IMR-90 (cell line): ENCODE measurements around the gene SLC4A9. TPM values are rescaled to one million over a fixed set of nuclear protein-coding genes. Genes with fewer than 3 reads are reported as not detected.

ENCODE experiments used
- ATAC-seq: fragments of 200-7000 bp; cut with Tn5 transposase; 2 replicates; pipeline ENCODE4 v1.9.1; 2020; ENCODE audit warnings: low read depth, mild to moderate bottlenecking, moderate library complexity
- BruUV-seq: library from RNA; stranded (reverse); fragments of 400-500 nt; replicated peaks from 2 replicates; lab custom pipeline; 2021; lab: Mats Ljungman, UMichigan
- CTCF ChIA-PET: fragments of 300-600 bp; formaldehyde crosslinking; extraction: SDS; loops from one replicate; lab custom pipeline; 2021; ENCODE audit warnings: antibody characterized with exemption; lab: Yijun Ruan, JAX
- POLR2A ChIA-PET: fragments of 300-600 bp; sonication (Branson Sonifier 250); formaldehyde crosslinking; loops from one replicate; lab custom pipeline; 2022; ENCODE audit warnings: antibody characterized with exemption; ENCODE audit not compliant: unreplicated experiment; lab: Charles Lee
- DNase-seq: peaks from one replicate; pipeline ENCODE4 v3.0.0; 2013
- H2AFZ ChIP-seq: replicated peaks from 2 replicates; pipeline ENCODE3; 2013; ENCODE audit warnings: low read length, mild to moderate bottlenecking; ENCODE audit not compliant: poor library complexity
- H2AK5ac ChIP-seq: 2 replicates; pipeline ENCODE4 v1.6.1; 2013; ENCODE audit warnings: low read depth, low read length, inconsistent platforms
- H2AK9ac ChIP-seq: replicated peaks from 2 replicates; pipeline ENCODE3; 2013; ENCODE audit warnings: mild to moderate bottlenecking, low read depth, low read length, moderate library complexity; ENCODE audit not compliant: poor library complexity
- H2BK120ac ChIP-seq: 2 replicates; pipeline ENCODE4 v1.6.1; 2013; ENCODE audit warnings: low read depth, low read length, inconsistent platforms
- H2BK15ac ChIP-seq: 3 replicates; pipeline ENCODE4 v1.6.1; 2013; ENCODE audit warnings: low read depth, low read length, inconsistent platforms
- H2BK20ac ChIP-seq: 2 replicates; pipeline ENCODE4 v1.6.1; 2013; ENCODE audit warnings: low read depth, mild to moderate bottlenecking, inconsistent platforms, low read length, moderate library complexity
- H2BK5ac ChIP-seq: 2 replicates; pipeline ENCODE4 v1.6.1; 2013; ENCODE audit warnings: mild to moderate bottlenecking, low read depth, low read length, inconsistent platforms; ENCODE audit not compliant: poor library complexity, severe bottlenecking
- H3K14ac ChIP-seq: replicated peaks from 2 replicates; pipeline ENCODE4 v1.6.1; 2013; ENCODE audit warnings: low read depth, low read length, inconsistent platforms
- H3K18ac ChIP-seq: 2 replicates; pipeline ENCODE4 v1.6.1; 2013; ENCODE audit warnings: low read depth, low read length, control low read depth
- H3K23ac ChIP-seq: 2 replicates; pipeline ENCODE4 v1.6.1; 2013; ENCODE audit warnings: low read depth, low read length, inconsistent platforms
- H3K27ac ChIP-seq: 2 replicates; pipeline ENCODE4 v1.5.1; 2013; ENCODE audit warnings: mild to moderate bottlenecking, control low read depth, low read length; ENCODE audit not compliant: insufficient read depth
- H3K27me3 ChIP-seq: 2 replicates; pipeline ENCODE4 v1.6.1; 2013; ENCODE audit warnings: low read length; ENCODE audit not compliant: control insufficient read depth, insufficient read depth
- H3K36me3 ChIP-seq: 2 replicates; pipeline ENCODE4 v1.6.1; 2013; ENCODE audit warnings: low read length, mixed read lengths; ENCODE audit not compliant: control insufficient read depth, insufficient read depth
- H3K4ac ChIP-seq: 2 replicates; pipeline ENCODE4 v1.6.1; 2013; ENCODE audit warnings: low read depth, low read length, inconsistent platforms
- H3K4me1 ChIP-seq: 2 replicates; pipeline ENCODE4 v1.6.1; 2013; ENCODE audit warnings: low read length, mixed read lengths; ENCODE audit not compliant: control insufficient read depth, insufficient read depth
- H3K4me2 ChIP-seq: 2 replicates; pipeline ENCODE4 v1.6.1; 2013; ENCODE audit warnings: low read depth, mild to moderate bottlenecking, control low read depth, low read length, moderate library complexity
- H3K4me3 ChIP-seq: 2 replicates; pipeline ENCODE4 v1.5.1; 2013; ENCODE audit warnings: low read depth, mild to moderate bottlenecking, control low read depth, low read length, moderate library complexity; ENCODE audit not compliant: insufficient read depth
- H3K56ac ChIP-seq: 2 replicates; pipeline ENCODE4 v1.6.1; 2013; ENCODE audit warnings: low read length, inconsistent platforms; ENCODE audit not compliant: insufficient read depth; ENCODE audit errors: extremely low read depth
- H3K79me1 ChIP-seq, 2 experiments: 2 replicates each; pipeline ENCODE4 v1.6.1; 2013; ENCODE audit warnings: low read length in 2 of 2, inconsistent platforms in 1 of 2, low read depth in 1 of 2
- H3K9ac ChIP-seq: 2 replicates; pipeline ENCODE4 v1.6.1; 2013; ENCODE audit warnings: low read depth, low read length, control low read depth
- H3K9me1 ChIP-seq: 2 replicates; pipeline ENCODE4 v1.6.1; 2013; ENCODE audit warnings: low read length, inconsistent platforms; ENCODE audit not compliant: insufficient read depth
- H3K9me3 ChIP-seq: 2 replicates; pipeline ENCODE4 v1.6.1; 2013; ENCODE audit warnings: low read length; ENCODE audit not compliant: control insufficient read depth, insufficient read depth
- H4K20me1 ChIP-seq: 2 replicates; pipeline ENCODE4 v1.6.1; 2013; ENCODE audit warnings: low read length, inconsistent platforms; ENCODE audit not compliant: insufficient read depth
- H4K5ac ChIP-seq: 2 replicates; pipeline ENCODE4 v1.6.1; 2013; ENCODE audit warnings: mild to moderate bottlenecking, low read depth, low read length, control low read depth
- H4K8ac ChIP-seq, 2 experiments: 2 replicates each; pipeline ENCODE4 v1.6.1; 2013; ENCODE audit warnings: low read depth in 2 of 2, low read length in 2 of 2, control low read depth in 1 of 2, inconsistent platforms in 1 of 2
- H4K91ac ChIP-seq: 2 replicates; pipeline ENCODE4 v1.6.1; 2013; ENCODE audit warnings: low read depth, low read length, inconsistent platforms; ENCODE audit not compliant: insufficient read depth
- CEBPB ChIP-seq: IDR thresholded peaks from 2 replicates; pipeline ENCODE4 v1.6.1; 2012; ENCODE audit warnings: low read depth, low read length, improper control_type of control experiment
- CHD1 ChIP-seq: IDR thresholded peaks from 2 replicates; pipeline ENCODE4 v1.6.1; 2012; ENCODE audit warnings: low read depth, low read length, improper control_type of control experiment
- MAFK ChIP-seq: IDR thresholded peaks from 2 replicates; pipeline ENCODE4 v1.6.1; 2012; ENCODE audit warnings: low read depth, low read length, improper control_type of control experiment
- WGBS, 2 experiments: methylation state at CpG; one replicate each; pipeline versions ENCODE4 v1.1.5 to v1.1.7; 2013; ENCODE audit warnings: missing lambda C conversion rate in 2 of 2; ENCODE audit not compliant: insufficient read length in 1 of 2; ENCODE audit errors: extremely low coverage in 2 of 2; 5-methylcytosine and 5-hydroxymethylcytosine counted together
- dilution Hi-C: fragments of 300-500 bp; cut with HindIII; formaldehyde crosslinking; loops from one replicate; pipeline ENCODE4 v1.14.3; 2018; ENCODE audit warnings: low sequenced_read_pairs; ENCODE audit not compliant: unreplicated experiment
- in situ Hi-C: fragments of 300-500 bp; cut with MboI; formaldehyde crosslinking; loops from 3 replicates; pipeline ENCODE4 v1.14.3; 2019; ENCODE audit warnings: low sequenced_read_pairs, inconsistent platforms, mixed read lengths
- intact Hi-C: fragments of 100-400 bp; cut with micrococcal nuclease; formaldehyde crosslinking; loops from 2 replicates; pipeline ENCODE4 v1.10.0; 2022
- polyA plus RNA-seq, 3 experiments: library from polyadenylated mRNA; depleted of rRNA; stranded (reverse); fragments of >200 nt; gene quantifications; 2 replicates each; pipeline ENCODE4 v1.2.3, GENCODE V29; 2012; ENCODE audit warnings: low replicate concordance in 1 of 3
- total RNA-seq: library from RNA; depleted of rRNA; stranded (reverse); fragments of >200 nt; gene quantifications from 2 replicates; pipeline ENCODE4 v1.2.3, GENCODE V29; 2012

Gene SLC4A9
- total and polyA plus RNA-seq, 2 of the 4 experiments (the other 2 are of a cell fraction) = not detected

DNA sequence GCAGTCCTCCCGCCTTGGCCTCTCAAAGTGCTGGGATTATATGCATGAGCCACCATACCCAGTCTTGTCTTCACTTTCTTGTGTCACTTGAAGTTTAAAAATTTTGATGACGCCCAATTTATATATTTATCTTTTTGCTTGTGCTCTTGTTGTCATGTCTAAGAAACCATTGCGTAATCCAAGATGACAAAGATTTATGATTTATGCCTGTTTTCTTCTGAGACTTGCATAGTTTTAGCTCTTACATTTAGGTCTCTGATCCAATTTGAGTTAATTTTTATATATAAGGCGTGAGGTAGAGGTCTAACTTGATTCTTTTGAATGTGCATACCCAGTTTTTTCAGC, 60.2 kb downstream of the SLC4A9 start:
- Histone ChIP-seq H4K5ac (no peak overlapping the region), H3K18ac (no peak overlapping the region), H3K9me3 (no peaks in the 10 kb centered on the region), H3K9ac (no peak overlapping the region), H2BK15ac (no peak overlapping the region), H2AK5ac (no peak overlapping the region), H3K4ac (no peak overlapping the region), H3K4me1 (no peaks in the 10 kb centered on the region), H3K23ac (no peak overlapping the region), H3K27ac (no peak overlapping the region), H2BK120ac (no peak overlapping the region), H3K56ac (no peak overlapping the region), H2BK5ac (no peak overlapping the region), H3K36me3 (no peaks in the 10 kb centered on the region), H4K8ac (no peak overlapping the region), H3K4me3 (no peak overlapping the region), H3K27me3 (no peaks in the 10 kb centered on the region), H3K9me1 (0 out of 2 replicates have a peak, but pooled peaks cover 3% of the 10 kb centered on the region), H3K79me1 (peaks cover 20 to 58% of the 10 kb centered on the region in 2 experiments), H3K14ac (no peak overlapping the region), H2AFZ (no peak overlapping the region), H3K4me2 (no peak overlapping the region), H2BK20ac (no peak overlapping the region), H2AK9ac (no peak overlapping the region), H4K20me1 (peaks cover 28% of the 10 kb centered on the region), H4K91ac (no peak overlapping the region)
- no peak for DNase-seq
- no peak for TF ChIP-seq CHD1
- TF ChIP-seq CEBPB = peak; percentile 85
- TF ChIP-seq MAFK = no peak
- in situ Hi-C loops (no loop called here), intact Hi-C loops (no loop called here), dilution Hi-C loops (no loop called here)
- ChIA-PET CTCF (interaction anchor here (2.1 kb wide), 1 partner anchor 10 kb away, joined by 7 read pairs; no protein-coding TSS in a partner anchor), POLR2A (no interaction called here)
- no CpG with 5 or more reads among the region's 4 CpGs for WGBS, 2 experiments
- BruUV-seq = no TSS peak
- ATAC-seq = no peak
